ENCODE results near the gene B4GALT4.

DNA sequence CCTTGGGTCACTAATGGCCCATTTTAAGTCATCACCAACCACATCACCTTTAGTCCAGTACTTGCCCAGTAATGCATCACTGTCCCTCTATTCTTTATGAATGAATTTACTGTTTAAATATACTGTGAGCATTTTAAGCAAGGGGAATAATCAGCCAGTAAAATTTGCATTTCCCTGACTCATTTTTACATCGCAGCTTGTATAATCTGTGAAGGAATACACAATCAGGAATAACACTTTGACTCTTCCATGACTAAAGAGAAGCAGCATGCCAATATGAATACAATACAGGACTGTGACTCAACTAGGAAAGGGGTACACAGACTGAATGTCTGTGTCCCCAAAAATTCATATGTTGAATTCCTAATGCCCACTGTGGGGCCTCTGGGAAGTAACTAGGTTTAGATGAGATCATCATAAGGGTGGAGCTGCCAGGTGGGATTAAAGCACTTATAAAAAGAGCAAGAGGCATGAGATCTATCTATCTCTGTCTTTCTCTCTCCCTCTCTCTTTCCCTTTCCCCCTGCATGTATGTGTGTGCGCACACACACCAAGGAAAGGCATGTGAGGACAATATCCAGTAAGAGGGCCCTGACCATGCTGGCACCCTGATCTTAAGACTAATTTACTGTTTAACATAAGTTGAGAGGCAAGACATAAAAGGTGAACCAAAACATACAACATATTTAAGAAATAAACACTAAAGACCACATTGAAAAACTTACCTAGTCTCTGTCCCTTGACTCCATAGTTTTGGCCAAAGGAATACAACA is 12.1 kb downstream of the B4GALT4 start:
- TF ChIP-seq, protein P1, sequence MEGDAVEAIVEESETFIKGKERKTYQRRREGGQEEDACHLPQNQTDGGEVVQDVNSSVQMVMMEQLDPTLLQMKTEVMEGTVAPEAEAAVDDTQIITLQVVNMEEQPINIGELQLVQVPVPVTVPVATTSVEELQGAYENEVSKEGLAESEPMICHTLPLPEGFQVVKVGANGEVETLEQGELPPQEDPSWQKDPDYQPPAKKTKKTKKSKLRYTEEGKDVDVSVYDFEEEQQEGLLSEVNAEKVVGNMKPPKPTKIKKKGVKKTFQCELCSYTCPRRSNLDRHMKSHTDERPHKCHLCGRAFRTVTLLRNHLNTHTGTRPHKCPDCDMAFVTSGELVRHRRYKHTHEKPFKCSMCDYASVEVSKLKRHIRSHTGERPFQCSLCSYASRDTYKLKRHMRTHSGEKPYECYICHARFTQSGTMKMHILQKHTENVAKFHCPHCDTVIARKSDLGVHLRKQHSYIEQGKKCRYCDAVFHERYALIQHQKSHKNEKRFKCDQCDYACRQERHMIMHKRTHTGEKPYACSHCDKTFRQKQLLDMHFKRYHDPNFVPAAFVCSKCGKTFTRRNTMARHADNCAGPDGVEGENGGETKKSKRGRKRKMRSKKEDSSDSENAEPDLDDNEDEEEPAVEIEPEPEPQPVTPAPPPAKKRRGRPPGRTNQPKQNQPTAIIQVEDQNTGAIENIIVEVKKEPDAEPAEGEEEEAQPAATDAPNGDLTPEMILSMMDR (IDR thresholded peaks at IDR 0.05), result no peak
- no peak for TF ChIP-seq POLR2A (IDR thresholded peaks at IDR 0.05)
- no peak for TF ChIP-seq POLR2AphosphoS5 (IDR thresholded peaks at IDR 0.05)

Measured in breast epithelium (tissue), 3 donors.